Aorta (tissue), 5 donors: ENCODE data around the gene SPSB2. TPM values are rescaled to one million over a fixed set of nuclear protein-coding genes. Genes with fewer than 3 reads are reported as not detected.
A peak's percentile ranks its signal among the peaks of the same experiment; 100 is the strongest.
"Not testable (repeated sequence)": the region's sequence is repeated elsewhere in the genome, so short reads cannot be mapped to it uniquely, and the experiment has no call there.

Experiments
- ATAC-seq: fragments of 200-7000 bp; cut with Tn5 transposase; one replicate; pipeline ENCODE4 v1.9.1; 2022; ENCODE audit warnings: moderate library complexity; ENCODE audit not compliant: low FRiP score
- DNase-seq, 2 donors: peaks; one replicate each; pipeline ENCODE4 v3.0.0-alpha.2; 2020
- H3K27ac ChIP-seq, 2 donors: one replicate each; pipeline ENCODE4 v1.5.1; 2013; ENCODE audit warnings: low read length in 2 of 2, mild to moderate bottlenecking in 2 of 2, moderate library complexity in 2 of 2, control low read depth in 1 of 2, inconsistent platforms in 1 of 2, low read depth in 1 of 2
- H3K27me3 ChIP-seq, 2 donors: one replicate each; pipeline ENCODE4 v1.6.1; 2013; ENCODE audit warnings: control low read depth in 1 of 2, low read length in 1 of 2, mild to moderate bottlenecking in 1 of 2, moderate library complexity in 1 of 2; ENCODE audit not compliant: insufficient read depth in 2 of 2, control insufficient read depth in 1 of 2
- H3K36me3 ChIP-seq, 2 donors: one replicate each; pipeline ENCODE4 v1.6.1; 2013; ENCODE audit warnings: control low read depth in 1 of 2, low read length in 1 of 2, mild to moderate bottlenecking in 1 of 2; ENCODE audit not compliant: insufficient read depth in 2 of 2, control insufficient read depth in 1 of 2
- H3K4me1 ChIP-seq, 2 donors: one replicate each; pipeline ENCODE4 v1.6.1; 2013; ENCODE audit warnings: low read length in 2 of 2, control low read depth in 1 of 2, mild to moderate bottlenecking in 1 of 2, moderate library complexity in 1 of 2; ENCODE audit not compliant: insufficient read depth in 2 of 2, control insufficient read depth in 1 of 2
- H3K4me3 ChIP-seq, 2 donors: one replicate each; pipeline ENCODE4 v1.5.1; 2013; ENCODE audit warnings: low read length in 2 of 2, control low read depth in 1 of 2, mild to moderate bottlenecking in 1 of 2
- H3K9me3 ChIP-seq: one replicate; pipeline ENCODE4 v1.6.1; 2013; ENCODE audit warnings: mild to moderate bottlenecking, low read length; ENCODE audit not compliant: control insufficient read depth
- WGBS, 2 donors: extraction: QIAGEN DNeasy Blood & Tissue Kit; methylation state at CpG; one replicate each; pipeline ENCODE4 v1.1.7; 2013; 5-methylcytosine and 5-hydroxymethylcytosine counted together
- intact Hi-C, 2 donors: fragments of 100-400 bp; cut with DNase I; formaldehyde crosslinking; loops; one replicate each; pipeline versions ENCODE4 v1.14.2 to v1.15.0; 2022
- polyA plus RNA-seq, 2 donors: library from polyadenylated mRNA; stranded (reverse); fragments of 200-250 nt; gene quantifications; one replicate each; pipeline ENCODE4 v1.2.3, GENCODE V29; 2013
- total RNA-seq, 2 donors: library from RNA; stranded (reverse); fragmentation: NEBNext Ultra II Directional; extraction: Animal tissue kit (Norgen Biotek cat#: 25700); gene quantifications; one replicate each; pipeline ENCODE4 v1.2.1, GENCODE V29; 2021
- donor health status: healthy with polysubstance abuse.
- donor health status: Bipolar disorder and iron deficiency.
- donor health status: DM: no; HTN: no; CAD: no.
- donor health status: DM: no; HTN: no; CAD: no.
- donor health status: DM: yes; HTN: yes; CAD: no.

SPSB2 gene
- total and polyA plus RNA-seq, 4 donors = 4.2 to 14.3 (median 10.7) TPM

GRCh38 chr12:6883252-6883651 is 10.1 kb upstream of the SPSB2 start:
- Histone ChIP-seq H3K27ac (no peak overlapping the region), H3K4me3 (no peak overlapping the region), H3K4me1 (no peaks in the 10 kb centered on the region), H3K9me3 (no peaks in the 10 kb centered on the region), H3K27me3 (no peaks in the 10 kb centered on the region), H3K36me3 (peaks cover 0 to 3% of the 10 kb centered on the region in 2 donors)
- DNase-seq = no peak
- 96 to 97% methylated on average over 5 of the region's 5 CpGs for WGBS, 2 donors
- intact Hi-C loops = no loop called here
- no peak for ATAC-seq

- H3K9me3 ChIP-seq, intact Hi-C loops, H3K27ac ChIP-seq, DNase-seq, ATAC-seq, H3K27me3 ChIP-seq, H3K4me3 ChIP-seq, H3K4me1 ChIP-seq, H3K36me3 ChIP-seq: not testable (repeated sequence)
- 93 to 95% methylated on average over 11 of the region's 11 CpGs for WGBS, 2 donors
These were observed 6.7 kb upstream of the SPSB2 start for GRCh38 chr12:6879824-6880223.

GRCh38 chr12:6874015-6874368 is 889 bp upstream of the SPSB2 start:
- WGBS, 2 donors = 36% methylated on average over 9 of the region's 9 CpGs
- intact Hi-C loops = loop anchor here in 1 of 2 donors (5.0 kb wide), 1 partner anchor 107 kb away; the partner anchor contains the start of gene PTMS
- peak overlapping the region; percentile 55 to 70 for H3K4me3 ChIP-seq

GRCh38 chr12:6872073-6873048 is 742 bp downstream of the SPSB2 start:
- intact Hi-C loops = loop anchor here in 1 of 2 donors (2.0 to 5.0 kb wide), 2 partner anchors 42 to 105 kb away; partner anchors contain the start of genes ENO2 and PTMS
- H3K4me3 ChIP-seq = peak overlapping the region; percentile 71 to 80
- no peaks in the 10 kb centered on the region for H3K9me3 ChIP-seq
- peaks cover 0 to 1% of the 10 kb centered on the region in 2 donors for H3K4me1 ChIP-seq
- 1% methylated on average over 40 of the region's 40 CpGs for WGBS, 2 donors
- H3K36me3 ChIP-seq = peaks cover 0 to 2% of the 10 kb centered on the region in 2 donors
- no peaks in the 10 kb centered on the region for H3K27me3 ChIP-seq
- ATAC-seq (peak; percentile 88), DNase-seq (peak; percentile 91 to 96)
- H3K27ac ChIP-seq = peak overlapping the region in 1 of 2 donors; percentile 66

More at GRCh38 chr12:6874015-6874368, 889 bp upstream of the SPSB2 start:
- DNase-seq, H3K36me3 ChIP-seq, ATAC-seq, H3K9me3 ChIP-seq, H3K4me1 ChIP-seq, H3K27me3 ChIP-seq: not testable (repeated sequence)
- peak overlapping the region in 1 of 2 donors; percentile 71 for H3K27ac ChIP-seq

- Histone ChIP-seq H3K27me3 (no peaks in the 10 kb centered on the region), H3K4me3 (no peak overlapping the region), H3K4me1 (peaks cover 0 to 1% of the 10 kb centered on the region in 2 donors), H3K27ac (no peak overlapping the region), H3K36me3 (peaks cover 0 to 2% of the 10 kb centered on the region in 2 donors), H3K9me3 (no peaks in the 10 kb centered on the region)
- intact Hi-C loops = loop anchor here in 1 of 2 donors (5.0 kb wide), 1 partner anchor 104 kb away; the partner anchor contains the start of gene PTMS
- DNase-seq (no peak), ATAC-seq (no peak)
- 75 to 78% methylated on average over 12 of the region's 12 CpGs for WGBS, 2 donors
These were observed 1.8 kb downstream of the SPSB2 start for GRCh38 chr12:6871052-6871957.

- H3K27me3 ChIP-seq, H3K4me3 ChIP-seq, H3K27ac ChIP-seq, ATAC-seq, H3K4me1 ChIP-seq, DNase-seq, H3K36me3 ChIP-seq, H3K9me3 ChIP-seq: not testable (repeated sequence)
- WGBS, 2 donors = 57 to 59% methylated on average over 4 of the region's 4 CpGs
- intact Hi-C loops = loop anchor here in 1 of 2 donors (5.0 kb wide), 1 partner anchor 103 kb away; the partner anchor contains the start of gene PTMS
These were observed 2.8 kb downstream of the SPSB2 start for GRCh38 chr12:6870304-6870703.

GRCh38 chr12:6869049-6870021 is 3.8 kb downstream of the SPSB2 start:
- WGBS, 2 donors = 33 to 36% methylated on average over 12 of the region's 12 CpGs
- Histone ChIP-seq H3K9me3 (no peaks in the 10 kb centered on the region), H3K4me3 (no peak overlapping the region), H3K36me3 (peaks cover 0 to 2% of the 10 kb centered on the region in 2 donors), H3K27ac (no peak overlapping the region), H3K4me1 (peaks cover 0 to 1% of the 10 kb centered on the region in 2 donors), H3K27me3 (no peaks in the 10 kb centered on the region)
- DNase-seq = peak; percentile 82 to 90
- ATAC-seq = no peak
- intact Hi-C loops = loop anchor here (2.0 to 5.0 kb wide), 4 partner anchors 58 to 102 kb away; partner anchors contain the start of genes ATN1 (in 1 of the 2), C12orf57 (in 1 of the 2), PTMS (in 1 of the 2) and RNU7-1 (in 1 of the 2)
